Measurements from ENCODE around the gene MACF1.

DNA sequence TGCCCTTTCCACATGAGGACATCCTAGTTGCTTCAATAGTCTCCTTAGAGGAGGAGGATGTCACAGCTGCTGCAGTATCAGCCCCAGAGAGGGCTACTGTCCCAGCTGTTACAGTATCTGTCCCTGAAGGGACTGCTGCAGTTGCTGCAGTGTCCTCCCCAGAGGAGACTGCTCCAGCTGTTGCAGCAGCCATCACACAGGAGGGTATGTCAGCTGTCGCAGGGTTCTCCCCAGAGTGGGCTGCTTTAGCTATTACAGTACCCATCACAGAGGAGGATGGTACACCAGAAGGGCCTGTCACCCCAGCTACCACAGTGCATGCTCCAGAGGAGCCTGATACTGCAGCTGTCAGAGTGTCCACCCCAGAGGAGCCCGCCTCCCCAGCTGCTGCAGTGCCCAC is 208.4 kb downstream of the MACF1 start:
- TF ChIP-seq, protein P1, sequence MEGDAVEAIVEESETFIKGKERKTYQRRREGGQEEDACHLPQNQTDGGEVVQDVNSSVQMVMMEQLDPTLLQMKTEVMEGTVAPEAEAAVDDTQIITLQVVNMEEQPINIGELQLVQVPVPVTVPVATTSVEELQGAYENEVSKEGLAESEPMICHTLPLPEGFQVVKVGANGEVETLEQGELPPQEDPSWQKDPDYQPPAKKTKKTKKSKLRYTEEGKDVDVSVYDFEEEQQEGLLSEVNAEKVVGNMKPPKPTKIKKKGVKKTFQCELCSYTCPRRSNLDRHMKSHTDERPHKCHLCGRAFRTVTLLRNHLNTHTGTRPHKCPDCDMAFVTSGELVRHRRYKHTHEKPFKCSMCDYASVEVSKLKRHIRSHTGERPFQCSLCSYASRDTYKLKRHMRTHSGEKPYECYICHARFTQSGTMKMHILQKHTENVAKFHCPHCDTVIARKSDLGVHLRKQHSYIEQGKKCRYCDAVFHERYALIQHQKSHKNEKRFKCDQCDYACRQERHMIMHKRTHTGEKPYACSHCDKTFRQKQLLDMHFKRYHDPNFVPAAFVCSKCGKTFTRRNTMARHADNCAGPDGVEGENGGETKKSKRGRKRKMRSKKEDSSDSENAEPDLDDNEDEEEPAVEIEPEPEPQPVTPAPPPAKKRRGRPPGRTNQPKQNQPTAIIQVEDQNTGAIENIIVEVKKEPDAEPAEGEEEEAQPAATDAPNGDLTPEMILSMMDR (IDR thresholded peaks at IDR 0.05 in 8 of 11, conservative IDR thresholded peaks at IDR 0.05 in 3 of 11), result no peak
- no peak for TF ChIP-seq POLR2A (IDR thresholded peaks at IDR 0.05)
- TF ChIP-seq POLR2AphosphoS5 (IDR thresholded peaks at IDR 0.05), result no peak

All from spleen (tissue), 7 donors.